ENCODE results near the gene GLI3. TPM values are rescaled to one million over a fixed set of nuclear protein-coding genes. Genes with fewer than 3 reads are reported as not detected.

The GLI3 gene
- total and polyA plus RNA-seq, 10 donors, result 0.17 to 9.2 (median 1.8) TPM

DNA sequence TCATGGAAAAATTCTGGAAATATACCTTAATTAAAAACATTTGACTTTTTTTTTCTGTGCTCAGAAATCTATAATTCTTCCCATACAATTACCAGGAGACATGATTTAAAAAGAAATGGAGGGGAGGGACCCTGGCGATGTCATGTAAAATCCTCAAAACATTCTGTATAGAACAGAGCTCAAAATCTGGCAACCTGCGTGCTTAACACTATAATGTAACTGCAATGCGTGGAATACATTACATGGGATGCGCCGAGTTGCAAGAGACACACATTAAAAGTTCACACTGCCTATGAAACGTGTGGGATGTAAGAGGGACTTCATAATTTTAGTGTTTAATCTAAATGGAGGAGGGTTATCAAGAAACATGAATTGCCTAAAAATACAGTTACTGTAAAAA lies 215.0 kb downstream of the GLI3 start:
- intact Hi-C loops (cut with DNase I; ENCODE audit: low total_unique reads), result no loop called here
- no peak for TF ChIP-seq POLR2AphosphoS5 (IDR thresholded peaks at IDR 0.05)
- TF ChIP-seq POLR2A (IDR thresholded peaks at IDR 0.05), result no peak
- TF ChIP-seq, protein P1, sequence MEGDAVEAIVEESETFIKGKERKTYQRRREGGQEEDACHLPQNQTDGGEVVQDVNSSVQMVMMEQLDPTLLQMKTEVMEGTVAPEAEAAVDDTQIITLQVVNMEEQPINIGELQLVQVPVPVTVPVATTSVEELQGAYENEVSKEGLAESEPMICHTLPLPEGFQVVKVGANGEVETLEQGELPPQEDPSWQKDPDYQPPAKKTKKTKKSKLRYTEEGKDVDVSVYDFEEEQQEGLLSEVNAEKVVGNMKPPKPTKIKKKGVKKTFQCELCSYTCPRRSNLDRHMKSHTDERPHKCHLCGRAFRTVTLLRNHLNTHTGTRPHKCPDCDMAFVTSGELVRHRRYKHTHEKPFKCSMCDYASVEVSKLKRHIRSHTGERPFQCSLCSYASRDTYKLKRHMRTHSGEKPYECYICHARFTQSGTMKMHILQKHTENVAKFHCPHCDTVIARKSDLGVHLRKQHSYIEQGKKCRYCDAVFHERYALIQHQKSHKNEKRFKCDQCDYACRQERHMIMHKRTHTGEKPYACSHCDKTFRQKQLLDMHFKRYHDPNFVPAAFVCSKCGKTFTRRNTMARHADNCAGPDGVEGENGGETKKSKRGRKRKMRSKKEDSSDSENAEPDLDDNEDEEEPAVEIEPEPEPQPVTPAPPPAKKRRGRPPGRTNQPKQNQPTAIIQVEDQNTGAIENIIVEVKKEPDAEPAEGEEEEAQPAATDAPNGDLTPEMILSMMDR (IDR thresholded peaks at IDR 0.05 in 8 of 11, conservative IDR thresholded peaks at IDR 0.05 in 3 of 11), result no peak
- no peak for DNase-seq
- 78 to 84% (median 79%) methylated on average over 6 of the region's 6 CpGs for WGBS, 5 donors
- Histone ChIP-seq H3K9me3 (no peaks in the 10 kb centered on the region), H3K4me3 (no peak overlapping the region), H3K27me3 (replicated peaks in 1 of 7) (peaks cover 0 to 5% (median 0%) of the 10 kb centered on the region in 7 donors), H3K4me1 (no peaks in the 10 kb centered on the region), H3K27ac (no peak overlapping the region), H3K36me3 (no peaks in the 10 kb centered on the region)

GRCh38 chr7:42021631-42022030 lies 215.4 kb downstream of the GLI3 start:
- no peaks in the 10 kb centered on the region for H3K36me3 ChIP-seq
- H3K4me1 ChIP-seq, result no peaks in the 10 kb centered on the region
- no peak overlapping the region for H3K27ac ChIP-seq
- 77 to 88% (median 79%) methylated on average over 3 of the region's 3 CpGs for WGBS, 5 donors
- DNase-seq, result no peak
- H3K27me3 ChIP-seq (replicated peaks in 1 of 7), result peaks cover 0 to 6% (median 0%) of the 10 kb centered on the region in 7 donors
- intact Hi-C loops (cut with DNase I; ENCODE audit: low total_unique reads), result no loop called here
- no peak overlapping the region for H3K4me3 ChIP-seq
- TF ChIP-seq, protein P1 (IDR thresholded peaks at IDR 0.05 in 8 of 11, conservative IDR thresholded peaks at IDR 0.05 in 3 of 11), result no peak
- TF ChIP-seq POLR2AphosphoS5 (IDR thresholded peaks at IDR 0.05) (no peak), POLR2A (IDR thresholded peaks at IDR 0.05) (no peak)
- no peaks in the 10 kb centered on the region for H3K9me3 ChIP-seq

DNA sequence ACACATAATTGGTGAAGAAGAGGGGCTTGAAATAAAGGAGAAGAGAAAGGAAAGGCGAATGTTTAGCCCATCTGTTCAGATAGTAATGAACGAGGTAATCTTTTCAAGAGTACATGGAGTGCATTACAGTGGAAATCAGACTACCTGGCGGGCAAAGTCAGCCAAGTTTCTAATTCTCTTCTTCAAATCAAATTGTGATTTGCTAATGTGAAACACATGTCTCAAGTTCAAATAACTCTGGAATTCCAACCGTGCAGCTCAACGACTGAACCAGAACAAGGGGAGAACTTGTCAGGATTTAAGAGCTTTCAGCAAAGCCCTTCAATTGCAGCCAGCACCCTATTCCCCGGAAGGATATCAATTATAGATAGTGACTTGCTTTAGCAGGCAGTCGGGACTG lies 216.9 kb downstream of the GLI3 start:
- peaks cover 0 to 9% (median 1%) of the 10 kb centered on the region in 8 donors for H3K9me3 ChIP-seq
- WGBS, 5 donors, result 91 to 97% (median 92%) methylated on average over 7 of the region's 7 CpGs
- no peak overlapping the region for H3K27ac ChIP-seq
- no peaks in the 10 kb centered on the region for H3K4me1 ChIP-seq
- TF ChIP-seq POLR2AphosphoS5 (IDR thresholded peaks at IDR 0.05) (no peak), POLR2A (IDR thresholded peaks at IDR 0.05) (no peak)
- TF ChIP-seq, protein P1 (IDR thresholded peaks at IDR 0.05 in 8 of 11, conservative IDR thresholded peaks at IDR 0.05 in 3 of 11), result no peak
- no peak overlapping the region for H3K4me3 ChIP-seq
- intact Hi-C loops (cut with DNase I; ENCODE audit: low total_unique reads), result no loop called here
- peaks cover 0 to 6% (median 0%) of the 10 kb centered on the region in 7 donors for H3K27me3 ChIP-seq (replicated peaks in 1 of 7)
- H3K36me3 ChIP-seq, result no peaks in the 10 kb centered on the region
- DNase-seq, result no peak

- TF ChIP-seq POLR2A (IDR thresholded peaks at IDR 0.05), result no peak
- TF ChIP-seq, protein P1 (IDR thresholded peaks at IDR 0.05 in 8 of 11, conservative IDR thresholded peaks at IDR 0.05 in 3 of 11), result no peak
- no peak for TF ChIP-seq POLR2AphosphoS5 (IDR thresholded peaks at IDR 0.05)
- H3K4me1 ChIP-seq, result no peaks in the 10 kb centered on the region
- no peaks in the 10 kb centered on the region for H3K36me3 ChIP-seq
- peaks cover 0 to 6% (median 0%) of the 10 kb centered on the region in 7 donors for H3K27me3 ChIP-seq (replicated peaks in 1 of 7)
- H3K4me3 ChIP-seq, result no peak overlapping the region
- H3K27ac ChIP-seq, result no peak overlapping the region
- WGBS, 5 donors, result 37 to 45% (median 41%) methylated on average over 15 of the region's 15 CpGs
- no peak for DNase-seq
- intact Hi-C loops (cut with DNase I; ENCODE audit: low total_unique reads), result no loop called here
- H3K9me3 ChIP-seq, result peaks cover 3 to 30% (median 16%) of the 10 kb centered on the region in 8 donors
Observed at GRCh38 chr7:42017349-42017986, 219.5 kb downstream of the GLI3 start.

Measured in spleen (tissue), 11 donors.